Astrocyte (in vitro differentiated cells and primary cell): ENCODE measurements around the gene TCEAL7. TPM values are rescaled to one million over a fixed set of nuclear protein-coding genes. Genes with fewer than 3 reads are reported as not detected.

Source experiments
- DNase-seq: peaks from one replicate; pipeline ENCODE4 v3.0.0-alpha.2; 2010; ENCODE audit warnings: low read depth
- FAIRE-seq: peaks from 2 replicates; lab custom pipeline; 2011; peaks lifted over from hg19 to GRCh38; lab: Jason Lieb, UNC
- H2AFZ ChIP-seq: 2 replicates; pipeline ENCODE4 v1.6.0; 2012; ENCODE audit warnings: low read depth, low read length, inconsistent platforms
- H3K27ac ChIP-seq: 2 replicates; pipeline ENCODE4 v1.5.1; 2011; ENCODE audit warnings: low read depth, low read length, inconsistent platforms
- H3K27me3 ChIP-seq: 2 replicates; pipeline ENCODE4 v1.6.0; 2011; ENCODE audit warnings: low read length, inconsistent platforms; ENCODE audit not compliant: insufficient read depth
- H3K36me3 ChIP-seq: 2 replicates; pipeline ENCODE4 v1.5.1; 2011; ENCODE audit warnings: low read length, inconsistent platforms; ENCODE audit not compliant: insufficient read depth
- H3K4me1 ChIP-seq: 2 replicates; pipeline ENCODE4 v1.5.1; 2011; ENCODE audit warnings: low read length, inconsistent platforms; ENCODE audit not compliant: insufficient read depth
- H3K4me2 ChIP-seq: 2 replicates; pipeline ENCODE4 v1.6.0; 2012; ENCODE audit warnings: low read length, inconsistent platforms
- H3K4me3 ChIP-seq: 2 replicates; pipeline ENCODE4 v1.5.1; 2011; ENCODE audit warnings: low read depth, mild to moderate bottlenecking, low read length, inconsistent platforms; ENCODE audit not compliant: insufficient read depth
- H3K79me2 ChIP-seq: 2 replicates; pipeline ENCODE4 v1.6.0; 2012; ENCODE audit warnings: mild to moderate bottlenecking, low read length, inconsistent platforms; ENCODE audit not compliant: insufficient read depth
- H3K9ac ChIP-seq: 2 replicates; pipeline ENCODE4 v1.6.0; 2012; ENCODE audit warnings: mild to moderate bottlenecking, low read length, inconsistent platforms
- H3K9me3 ChIP-seq: 2 replicates; pipeline ENCODE4 v1.5.1; 2012; ENCODE audit warnings: low read depth, mild to moderate bottlenecking, low read length, inconsistent platforms; ENCODE audit not compliant: insufficient read depth
- H4K20me1 ChIP-seq: 2 replicates; pipeline ENCODE4 v1.6.0; 2012; ENCODE audit warnings: low read length, inconsistent platforms; ENCODE audit not compliant: insufficient read depth
- H3K27ac Mint-ChIP-seq: one replicate; pipeline ENCODE4 v1.8.0; 2021; ENCODE audit warnings: mild to moderate bottlenecking, mixed read lengths; ENCODE audit not compliant: unreplicated experiment
- H3K27me3 Mint-ChIP-seq: one replicate; pipeline ENCODE4 v1.8.0; 2021; ENCODE audit warnings: low read depth, mixed read lengths; ENCODE audit not compliant: unreplicated experiment
- H3K36me3 Mint-ChIP-seq: one replicate; pipeline ENCODE4 v1.8.0; 2021; ENCODE audit warnings: low read depth, mixed read lengths; ENCODE audit not compliant: unreplicated experiment
- H3K4me1 Mint-ChIP-seq: one replicate; pipeline ENCODE4 v1.8.0; 2021; ENCODE audit warnings: low read depth, mixed read lengths; ENCODE audit not compliant: unreplicated experiment
- H3K4me3 Mint-ChIP-seq: one replicate; pipeline ENCODE4 v1.8.0; 2021; ENCODE audit warnings: mild to moderate bottlenecking, moderate library complexity, mixed read lengths; ENCODE audit not compliant: unreplicated experiment
- H3K9me3 Mint-ChIP-seq: one replicate; pipeline ENCODE4 v1.8.0; 2021; ENCODE audit warnings: mild to moderate bottlenecking, mixed read lengths; ENCODE audit not compliant: unreplicated experiment
- EZH2 ChIP-seq: IDR thresholded peaks from 2 replicates; pipeline ENCODE4 v1.6.1; 2012; ENCODE audit warnings: mild to moderate bottlenecking, low read length, inconsistent platforms; ENCODE audit not compliant: insufficient read depth
- total RNA-seq: library from RNA; stranded (reverse); gene quantifications from 2 replicates; pipeline ENCODE4 v1.2.1, GENCODE V29; 2021
- TF ChIP-seq, protein P1 (sequence below): IDR thresholded peaks from 2 replicates; pipeline ENCODE4 v1.5.1; 2011; ENCODE audit warnings: low read depth, mild to moderate bottlenecking, inconsistent platforms, low read length, moderate library complexity; ENCODE audit not compliant: insufficient read depth

Gene TCEAL7
- total RNA-seq, 1 donor from 2014 or later = 9.4 TPM

DNA sequence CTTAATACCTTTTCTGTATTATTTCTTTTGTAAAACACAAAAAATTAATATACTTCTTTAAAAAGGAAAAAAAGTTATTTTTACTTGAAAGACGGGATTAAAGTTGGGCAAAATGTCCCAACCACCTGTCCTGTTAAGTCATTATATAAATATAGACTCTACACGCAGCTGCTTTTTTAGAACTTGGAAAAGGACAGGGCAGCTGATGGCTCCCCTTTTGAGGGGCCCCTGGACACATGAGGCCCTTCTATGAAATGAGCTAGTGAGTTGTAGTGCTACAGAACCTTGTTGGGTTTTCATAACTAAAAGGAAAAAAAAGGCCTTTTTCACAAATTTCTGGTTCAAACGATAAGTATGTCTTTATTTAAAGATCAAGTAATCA lies 18.6 kb upstream of the TCEAL7 start:
- H3K79me2 ChIP-seq = no peaks in the 10 kb centered on the region
- H3K27ac Mint-ChIP-seq = no peak overlapping the region
- H3K9me3 ChIP-seq = no peaks in the 10 kb centered on the region
- H3K9ac ChIP-seq = no peak overlapping the region
- no peaks in the 10 kb centered on the region for H3K27me3 Mint-ChIP-seq
- no peaks in the 10 kb centered on the region for H3K4me1 ChIP-seq
- no peaks in the 10 kb centered on the region for H3K4me1 Mint-ChIP-seq
- peaks cover 5% of the 10 kb centered on the region for H3K27me3 ChIP-seq
- H3K4me2 ChIP-seq = no peak overlapping the region
- no peak for DNase-seq
- no peaks in the 10 kb centered on the region for H3K36me3 Mint-ChIP-seq
- no peak overlapping the region for H3K27ac ChIP-seq
- peak overlapping the region; percentile 84 for H3K4me3 Mint-ChIP-seq
- no peaks in the 10 kb centered on the region for H3K36me3 ChIP-seq
- H3K9me3 Mint-ChIP-seq = no peaks in the 10 kb centered on the region
- no peak overlapping the region for H2AFZ ChIP-seq
- no peaks in the 10 kb centered on the region for H4K20me1 ChIP-seq
- H3K4me3 ChIP-seq = no peak overlapping the region
- FAIRE-seq = no peak
- TF ChIP-seq, protein P1, sequence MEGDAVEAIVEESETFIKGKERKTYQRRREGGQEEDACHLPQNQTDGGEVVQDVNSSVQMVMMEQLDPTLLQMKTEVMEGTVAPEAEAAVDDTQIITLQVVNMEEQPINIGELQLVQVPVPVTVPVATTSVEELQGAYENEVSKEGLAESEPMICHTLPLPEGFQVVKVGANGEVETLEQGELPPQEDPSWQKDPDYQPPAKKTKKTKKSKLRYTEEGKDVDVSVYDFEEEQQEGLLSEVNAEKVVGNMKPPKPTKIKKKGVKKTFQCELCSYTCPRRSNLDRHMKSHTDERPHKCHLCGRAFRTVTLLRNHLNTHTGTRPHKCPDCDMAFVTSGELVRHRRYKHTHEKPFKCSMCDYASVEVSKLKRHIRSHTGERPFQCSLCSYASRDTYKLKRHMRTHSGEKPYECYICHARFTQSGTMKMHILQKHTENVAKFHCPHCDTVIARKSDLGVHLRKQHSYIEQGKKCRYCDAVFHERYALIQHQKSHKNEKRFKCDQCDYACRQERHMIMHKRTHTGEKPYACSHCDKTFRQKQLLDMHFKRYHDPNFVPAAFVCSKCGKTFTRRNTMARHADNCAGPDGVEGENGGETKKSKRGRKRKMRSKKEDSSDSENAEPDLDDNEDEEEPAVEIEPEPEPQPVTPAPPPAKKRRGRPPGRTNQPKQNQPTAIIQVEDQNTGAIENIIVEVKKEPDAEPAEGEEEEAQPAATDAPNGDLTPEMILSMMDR = no peak
- no peak for TF ChIP-seq EZH2

DNA sequence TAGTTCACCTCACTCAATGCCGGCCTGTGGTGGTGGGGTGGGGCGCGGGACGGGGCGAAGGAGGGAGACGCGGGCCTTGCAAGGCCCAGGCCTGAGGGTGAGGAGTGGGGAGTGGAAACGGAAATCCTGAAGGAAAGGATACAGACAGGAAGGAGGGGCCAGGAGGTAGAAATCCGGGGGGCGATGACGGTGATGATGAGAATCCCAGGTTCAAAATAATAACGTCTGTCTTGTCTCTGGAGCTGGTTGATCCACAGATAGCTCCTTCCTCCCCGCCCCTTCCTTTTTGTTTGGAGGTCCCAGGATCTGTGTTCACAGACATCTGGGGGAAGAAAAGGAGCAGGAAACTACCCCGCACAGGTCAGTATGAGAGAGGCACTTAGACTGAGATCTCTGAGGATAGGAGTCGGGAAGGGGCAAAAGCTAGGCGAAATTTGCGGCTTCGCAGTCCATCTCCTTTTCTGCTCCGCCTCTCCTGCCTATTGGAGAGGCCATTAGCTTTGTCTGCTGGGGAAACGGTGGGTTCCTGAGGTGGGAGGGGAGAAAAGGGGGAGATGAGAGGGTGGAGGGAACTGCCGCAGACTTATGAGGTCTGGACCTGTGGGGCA lies 746 bp downstream of the TCEAL7 start:
- Histone ChIP-seq H3K36me3 (no peaks in the 10 kb centered on the region), H2AFZ (peak overlapping the region; percentile 86), H3K79me2 (no peaks in the 10 kb centered on the region), H3K27ac (peak overlapping the region; percentile 13), H4K20me1 (no peaks in the 10 kb centered on the region), H3K9me3 (no peaks in the 10 kb centered on the region), H3K27me3 (no peaks in the 10 kb centered on the region), H3K4me1 (peaks cover 3% of the 10 kb centered on the region), H3K4me2 (peak overlapping the region; percentile 84), H3K9ac (peak overlapping the region; percentile 76), H3K4me3 (peak overlapping the region; percentile 52)
- peak overlapping the region; percentile 79 for H3K4me3 Mint-ChIP-seq
- H3K36me3 Mint-ChIP-seq = no peaks in the 10 kb centered on the region
- peaks cover 3% of the 10 kb centered on the region for H3K4me1 Mint-ChIP-seq
- no peaks in the 10 kb centered on the region for H3K27me3 Mint-ChIP-seq
- no peaks in the 10 kb centered on the region for H3K9me3 Mint-ChIP-seq
- FAIRE-seq (peak; percentile 17), DNase-seq (peak; percentile 6)
- no peak for TF ChIP-seq EZH2
- TF ChIP-seq, protein P1 = no peak
- H3K27ac Mint-ChIP-seq = no peak overlapping the region

DNA sequence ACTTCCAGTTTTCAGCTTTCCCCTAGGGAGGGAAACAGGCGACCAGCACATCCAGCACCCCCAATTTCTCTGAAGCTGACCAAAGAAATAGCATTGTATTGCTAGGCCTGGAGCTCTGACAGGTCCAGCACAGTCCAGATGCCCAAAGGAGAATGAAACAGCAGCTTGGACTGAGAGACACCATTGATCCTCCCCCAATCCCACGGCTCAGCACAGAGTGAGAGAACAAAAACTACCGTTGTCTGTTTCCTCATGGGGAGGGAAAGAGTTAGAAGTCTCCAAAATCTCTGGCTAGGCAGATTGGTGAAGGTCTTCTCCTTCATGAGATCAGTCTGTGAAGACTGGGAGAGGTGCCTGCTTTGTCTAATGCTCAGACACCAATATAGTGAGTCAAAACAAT lies 8.6 kb downstream of the TCEAL7 start:
- no peaks in the 10 kb centered on the region for H3K36me3 Mint-ChIP-seq
- Histone ChIP-seq H3K36me3 (no peaks in the 10 kb centered on the region), H3K4me1 (no peaks in the 10 kb centered on the region), H3K27ac (no peak overlapping the region), H3K4me2 (no peak overlapping the region), H3K79me2 (no peaks in the 10 kb centered on the region), H3K9me3 (no peaks in the 10 kb centered on the region), H3K27me3 (peaks cover 4% of the 10 kb centered on the region), H3K4me3 (no peak overlapping the region), H3K9ac (no peak overlapping the region), H4K20me1 (no peaks in the 10 kb centered on the region), H2AFZ (no peak overlapping the region)
- no peaks in the 10 kb centered on the region for H3K4me1 Mint-ChIP-seq
- no peak overlapping the region for H3K27ac Mint-ChIP-seq
- TF ChIP-seq, protein P1 = no peak
- no peak for TF ChIP-seq EZH2
- no peak overlapping the region for H3K4me3 Mint-ChIP-seq
- H3K9me3 Mint-ChIP-seq = no peaks in the 10 kb centered on the region
- FAIRE-seq = no peak
- DNase-seq = no peak
- H3K27me3 Mint-ChIP-seq = no peaks in the 10 kb centered on the region
